Activated CD8-positive, alpha-beta memory T cell treated with anti-CD3 and anti-CD28 coated beads, Interleukin-2, amount 50 U/mL, for 24 hours (primary cell): Measurements from ENCODE around the gene TPPP.

Experiments used
- DNase-seq: peaks from one replicate; pipeline ENCODE4 v3.0.0-alpha.2; 2020; ENCODE audit errors: extremely low read depth

TPPP gene

GRCh38 chr5:665541-665955 lies 27.6 kb downstream of the TPPP start:
- DNase-seq, result no peak

- no peak for DNase-seq
These were observed 28.2 kb downstream of the TPPP start for GRCh38 chr5:664994-665360.

- no peak for DNase-seq
These were observed 28.7 kb downstream of the TPPP start for GRCh38 chr5:664343-664993.

GRCh38 chr5:663436-664342 lies 29.5 kb downstream of the TPPP start:
- DNase-seq, result no peak

- DNase-seq, result no peak
These were observed 30.3 kb downstream of the TPPP start for GRCh38 chr5:662751-663435.

- DNase-seq, result no peak
These were observed 31.0 kb downstream of the TPPP start for GRCh38 chr5:661891-662750.

- no peak for DNase-seq
These were observed 32.6 kb downstream of the TPPP start for GRCh38 chr5:660491-661030.

- no peak for DNase-seq
These were observed 33.5 kb downstream of the TPPP start for GRCh38 chr5:659496-660263.

GRCh38 chr5:658103-658502 lies 35.0 kb downstream of the TPPP start:
- DNase-seq, result no peak

- no peak for DNase-seq
These were observed 35.6 kb downstream of the TPPP start for GRCh38 chr5:657570-657969.

GRCh38 chr5:655406-655805 lies 37.7 kb downstream of the TPPP start:
- no peak for DNase-seq

GRCh38 chr5:654071-654778 lies 38.9 kb downstream of the TPPP start:
- no peak for DNase-seq

- no peak for DNase-seq
These were observed 40.3 kb downstream of the TPPP start for GRCh38 chr5:652773-653350.

GRCh38 chr5:652023-652515 lies 41.1 kb downstream of the TPPP start:
- DNase-seq, result no peak

- DNase-seq, result no peak
These were observed 41.7 kb downstream of the TPPP start for GRCh38 chr5:651296-652022.

- DNase-seq, result no peak
These were observed 45.4 kb downstream of the TPPP start for GRCh38 chr5:647727-648126.

GRCh38 chr5:647311-647710 lies 45.8 kb downstream of the TPPP start:
- DNase-seq, result no peak

- DNase-seq, result no peak
These were observed 46.6 kb downstream of the TPPP start for GRCh38 chr5:646396-647201.
